Mucosa of descending colon (tissue), 3 donors: Measurements from ENCODE around the gene EHBP1. TPM values are rescaled to one million over a fixed set of nuclear protein-coding genes. Genes with fewer than 3 reads are reported as not detected.

Experiments
- ATAC-seq: fragments of 200-7000 bp; cut with Tn5 transposase; one replicate; pipeline ENCODE4 v1.9.1; 2020; ENCODE audit warnings: mild to moderate bottlenecking, moderate library complexity
- DNase-seq, 3 donors: peaks; one replicate each; pipeline ENCODE4 v3.0.0-alpha.2; 2020
- H3K36me3 ChIP-seq: fragments of 200-600 bp; one replicate; pipeline ENCODE4 v1.8.0; 2021; ENCODE audit warnings: low read depth, mild to moderate bottlenecking
- H3K4me1 ChIP-seq: fragments of 200-600 bp; one replicate; pipeline ENCODE4 v1.8.0; 2021; ENCODE audit warnings: low read depth, mild to moderate bottlenecking
- H3K4me3 ChIP-seq: fragments of 200-600 bp; one replicate; pipeline ENCODE4 v1.8.0; 2021; ENCODE audit warnings: mild to moderate bottlenecking
- H3K9me3 ChIP-seq: fragments of 200-600 bp; one replicate; pipeline ENCODE4 v1.8.0; 2021; ENCODE audit warnings: mild to moderate bottlenecking
- intact Hi-C, 2 donors: fragments of 100-400 bp; cut with DNase I in 1 of 2; cut with micrococcal nuclease in 1 of 2; formaldehyde crosslinking; loops; one replicate each; pipeline versions ENCODE4 v1.11.0 to v1.11.1; 2022; cut with DNase I, micrococcal nuclease
- total RNA-seq, 3 donors: library from RNA; stranded (reverse); fragmentation: NEBNext Ultra II Directional in 2 of 3; extraction: Animal tissue kit (Norgen Biotek cat#: 25700) in 2 of 3; gene quantifications; one replicate each; pipeline versions ENCODE4 v1.2.1 to v1.2.4, GENCODE V29; 2021 to 2023
- TF ChIP-seq, protein P1 (sequence below): fragments of 200-600 bp; IDR thresholded peaks from one replicate; pipeline ENCODE4 v1.8.0; 2022; ENCODE audit warnings: antibody characterized with exemption, mild to moderate bottlenecking
- donor health status: DM: no; HTN: no; CAD: no; lungs with moderate emphysema.
- donor health status: DM: no; HTN: no; CAD: no.
- donor health status: DM: no; HTN: yes; CAD: no.

EHBP1 gene
- total RNA-seq, 3 donors from 2014 or later: 26.9 to 136 (median 28.2) TPM

DNA sequence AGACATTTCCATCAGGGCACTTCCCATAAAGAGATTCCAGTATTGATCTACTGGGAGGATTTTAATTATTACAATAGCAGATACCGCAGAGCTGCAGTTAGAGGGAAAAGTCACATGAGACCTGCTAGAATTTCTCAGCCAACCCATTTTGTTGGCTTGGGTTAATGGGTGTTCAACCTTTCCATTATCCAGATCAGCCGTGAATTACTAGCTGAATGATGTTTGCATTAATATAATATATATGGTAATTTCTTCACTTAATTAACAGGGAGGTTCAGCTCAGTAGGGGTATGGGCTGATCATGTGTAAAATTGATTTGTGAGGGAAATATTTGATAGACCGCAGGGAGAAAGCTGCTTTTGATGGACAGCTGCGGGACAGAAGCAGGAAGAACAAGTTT lies 288.7 kb downstream of the EHBP1 start:
- no peak overlapping the region for H3K4me3 ChIP-seq
- H3K4me1 ChIP-seq: no peaks in the 10 kb centered on the region
- no peaks in the 10 kb centered on the region for H3K36me3 ChIP-seq
- DNase-seq (no peak), ATAC-seq (no peak)
- H3K9me3 ChIP-seq: no peaks in the 10 kb centered on the region
- intact Hi-C loops: no loop called here
- TF ChIP-seq, protein P1, sequence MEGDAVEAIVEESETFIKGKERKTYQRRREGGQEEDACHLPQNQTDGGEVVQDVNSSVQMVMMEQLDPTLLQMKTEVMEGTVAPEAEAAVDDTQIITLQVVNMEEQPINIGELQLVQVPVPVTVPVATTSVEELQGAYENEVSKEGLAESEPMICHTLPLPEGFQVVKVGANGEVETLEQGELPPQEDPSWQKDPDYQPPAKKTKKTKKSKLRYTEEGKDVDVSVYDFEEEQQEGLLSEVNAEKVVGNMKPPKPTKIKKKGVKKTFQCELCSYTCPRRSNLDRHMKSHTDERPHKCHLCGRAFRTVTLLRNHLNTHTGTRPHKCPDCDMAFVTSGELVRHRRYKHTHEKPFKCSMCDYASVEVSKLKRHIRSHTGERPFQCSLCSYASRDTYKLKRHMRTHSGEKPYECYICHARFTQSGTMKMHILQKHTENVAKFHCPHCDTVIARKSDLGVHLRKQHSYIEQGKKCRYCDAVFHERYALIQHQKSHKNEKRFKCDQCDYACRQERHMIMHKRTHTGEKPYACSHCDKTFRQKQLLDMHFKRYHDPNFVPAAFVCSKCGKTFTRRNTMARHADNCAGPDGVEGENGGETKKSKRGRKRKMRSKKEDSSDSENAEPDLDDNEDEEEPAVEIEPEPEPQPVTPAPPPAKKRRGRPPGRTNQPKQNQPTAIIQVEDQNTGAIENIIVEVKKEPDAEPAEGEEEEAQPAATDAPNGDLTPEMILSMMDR: no peak

GRCh38 chr2:62996534-62997186 lies 291.1 kb downstream of the EHBP1 start:
- DNase-seq (no peak), ATAC-seq (no peak)
- Histone ChIP-seq H3K36me3 (no peaks in the 10 kb centered on the region), H3K9me3 (no peaks in the 10 kb centered on the region), H3K4me3 (no peak overlapping the region), H3K4me1 (no peaks in the 10 kb centered on the region)
- intact Hi-C loops: no loop called here
- TF ChIP-seq, protein P1: no peak

DNA sequence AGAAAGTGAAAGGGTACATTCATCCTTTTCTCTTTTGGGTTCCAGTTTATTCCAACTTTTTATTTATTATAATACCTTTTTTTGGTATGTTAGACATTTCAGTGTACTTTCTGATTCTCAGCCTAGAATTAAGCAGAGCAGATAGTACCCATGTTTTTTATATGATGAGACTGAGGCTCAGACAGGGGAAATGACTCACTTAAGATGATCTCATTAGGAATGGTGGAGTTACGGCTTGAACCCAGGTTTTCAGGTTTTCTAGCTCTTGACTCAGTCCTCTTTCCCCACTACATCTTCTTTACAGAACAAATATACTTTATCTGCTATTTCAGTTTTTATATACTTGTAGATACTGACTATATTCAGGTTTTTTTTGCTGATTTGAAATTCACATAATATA lies 293.4 kb downstream of the EHBP1 start:
- H3K4me1 ChIP-seq: no peaks in the 10 kb centered on the region
- intact Hi-C loops: no loop called here
- no peak for ATAC-seq
- no peak overlapping the region for H3K4me3 ChIP-seq
- H3K36me3 ChIP-seq: no peaks in the 10 kb centered on the region
- TF ChIP-seq, protein P1: no peak
- H3K9me3 ChIP-seq: no peaks in the 10 kb centered on the region
- no peak for DNase-seq

- H3K4me1 ChIP-seq: no peaks in the 10 kb centered on the region
- no peaks in the 10 kb centered on the region for H3K36me3 ChIP-seq
- ATAC-seq (no peak), DNase-seq (no peak)
- TF ChIP-seq, protein P1: no peak
- H3K4me3 ChIP-seq: no peak overlapping the region
- no peaks in the 10 kb centered on the region for H3K9me3 ChIP-seq
- intact Hi-C loops: no loop called here
These were observed 294.4 kb downstream of the EHBP1 start for GRCh38 chr2:62999905-63000304.

GRCh38 chr2:63000801-63001200 lies 295.3 kb downstream of the EHBP1 start:
- Histone ChIP-seq H3K9me3 (no peaks in the 10 kb centered on the region), H3K4me3 (no peak overlapping the region), H3K36me3 (no peaks in the 10 kb centered on the region), H3K4me1 (no peaks in the 10 kb centered on the region)
- ATAC-seq: no peak
- intact Hi-C loops: no loop called here
- peak in 1 of 3 donors; percentile 6 for DNase-seq
- TF ChIP-seq, protein P1: no peak

- intact Hi-C loops: no loop called here
- ATAC-seq (no peak), DNase-seq (no peak)
- H3K36me3 ChIP-seq: no peaks in the 10 kb centered on the region
- no peak overlapping the region for H3K4me3 ChIP-seq
- no peaks in the 10 kb centered on the region for H3K4me1 ChIP-seq
- TF ChIP-seq, protein P1: no peak
- no peaks in the 10 kb centered on the region for H3K9me3 ChIP-seq
These were observed 296.1 kb downstream of the EHBP1 start for GRCh38 chr2:63001576-63001975.
